Stimulated activated CD8-positive, alpha-beta memory T cell treated with anti-CD3 and anti-CD28 coated beads, Interleukin-4, amount 100 ng/mL, for 1 hour (primary cell): Measurements from ENCODE around the gene TLR4.

Experiments
- DNase-seq, 2 donors: peaks; one replicate each; pipeline ENCODE4 v3.0.0-alpha.2; 2020; ENCODE audit warnings: low read depth in 2 of 2, low spot score in 1 of 2

TLR4 gene

GRCh38 chr9:117744856-117745389 lies 40.7 kb downstream of the TLR4 start:
- DNase-seq, result no peak

DNA sequence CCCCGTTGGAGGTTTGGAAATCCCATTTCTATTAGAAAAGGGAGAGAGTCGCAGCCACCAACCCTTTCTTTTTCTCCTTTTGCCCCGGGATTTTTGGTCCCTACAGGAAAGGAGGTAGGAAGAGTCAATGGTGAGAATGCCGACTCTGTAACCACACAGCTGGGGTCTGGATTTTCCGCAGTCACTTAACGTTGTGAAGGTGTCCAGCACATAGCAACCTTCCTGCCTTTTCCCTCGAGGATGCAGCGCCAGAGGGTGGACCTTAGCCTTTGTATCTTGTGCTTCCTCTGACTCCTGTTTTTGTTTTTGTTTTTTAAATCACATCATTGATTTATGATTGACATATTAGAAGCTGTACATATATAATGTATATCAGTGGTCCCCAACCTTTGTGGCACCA lies 41.4 kb downstream of the TLR4 start:
- no peak for DNase-seq

GRCh38 chr9:117746263-117746662 lies 42.1 kb downstream of the TLR4 start:
- DNase-seq, result no peak

DNA sequence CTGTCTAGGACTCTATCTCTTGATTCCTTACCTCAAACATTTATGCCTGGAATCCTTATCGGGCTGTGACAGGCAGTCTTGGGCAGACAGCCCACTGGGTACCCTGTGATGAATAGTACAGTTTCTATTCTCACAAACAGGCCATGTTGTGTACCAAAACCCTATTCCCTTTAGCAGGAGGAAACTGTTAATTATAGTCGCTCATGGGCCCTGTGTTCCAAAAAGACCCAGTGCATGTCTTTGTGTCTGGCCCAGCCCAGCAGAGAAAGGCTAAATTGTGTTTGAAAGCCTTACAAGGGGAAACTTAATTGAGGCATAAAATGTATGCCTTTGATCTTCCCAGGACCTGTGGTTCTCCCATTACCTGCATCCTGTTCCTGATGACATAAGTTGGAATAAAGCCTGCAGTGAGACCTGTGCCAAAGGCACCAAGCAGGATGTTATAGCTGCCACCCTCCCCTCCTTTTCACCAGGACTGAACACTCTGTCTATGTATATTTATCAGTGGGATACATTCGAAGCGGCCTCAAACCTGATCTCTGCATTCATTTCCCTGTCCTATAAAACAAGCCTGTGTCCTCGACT lies 43.3 kb downstream of the TLR4 start:
- no peak for DNase-seq

GRCh38 chr9:117750401-117750800 lies 46.2 kb downstream of the TLR4 start:
- DNase-seq, result no peak

DNA sequence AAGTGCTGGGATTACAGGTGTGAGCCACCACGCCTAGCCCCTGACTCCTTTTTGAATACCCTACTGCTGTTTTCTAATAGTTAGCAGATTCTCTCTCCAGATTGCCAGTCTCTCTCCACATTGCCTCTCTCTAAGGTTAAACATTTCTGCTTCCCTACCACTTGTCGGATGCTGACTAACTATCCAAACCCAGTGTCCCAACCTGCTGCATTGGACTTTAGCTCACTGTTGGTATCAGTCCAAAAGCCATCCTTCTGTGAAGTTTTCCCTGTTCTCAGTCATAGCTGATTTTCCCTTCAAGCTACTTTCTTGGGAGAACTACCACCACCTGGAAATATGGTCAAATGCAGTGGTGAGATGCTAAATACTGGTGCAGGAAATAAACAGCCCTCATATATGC lies 48.7 kb downstream of the TLR4 start:
- DNase-seq, result no peak

DNA sequence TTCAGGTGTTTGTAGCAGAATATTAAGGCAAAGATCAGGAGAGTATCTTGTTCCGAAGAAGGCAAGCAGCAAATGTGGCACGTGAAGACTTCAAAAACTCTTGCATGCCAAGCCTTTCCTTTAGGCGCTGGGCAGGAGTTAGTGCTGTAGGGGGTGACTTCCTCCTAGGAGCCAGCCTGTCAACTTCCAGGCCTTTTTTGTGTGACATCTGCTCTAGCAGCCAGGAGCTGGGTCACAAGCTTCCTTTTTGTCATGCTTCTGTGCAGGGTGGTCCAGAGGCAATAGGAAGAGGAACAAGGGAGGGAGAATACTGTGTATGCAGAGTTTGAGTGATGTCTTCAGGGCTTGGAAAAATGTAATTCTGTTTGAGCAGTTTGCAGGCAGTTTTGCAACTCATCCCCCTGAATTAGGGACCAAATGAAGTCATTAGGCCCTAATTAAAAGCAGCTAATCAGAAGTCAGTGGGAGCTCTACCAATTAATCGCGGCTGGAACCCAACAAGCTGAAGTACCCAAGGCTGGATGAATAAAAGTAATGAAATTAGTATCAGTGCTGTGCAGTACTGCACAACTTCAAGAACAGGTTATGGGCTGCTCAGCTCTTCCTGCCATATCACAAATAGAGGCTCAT lies 53.5 kb downstream of the TLR4 start:
- DNase-seq, result no peak

DNA sequence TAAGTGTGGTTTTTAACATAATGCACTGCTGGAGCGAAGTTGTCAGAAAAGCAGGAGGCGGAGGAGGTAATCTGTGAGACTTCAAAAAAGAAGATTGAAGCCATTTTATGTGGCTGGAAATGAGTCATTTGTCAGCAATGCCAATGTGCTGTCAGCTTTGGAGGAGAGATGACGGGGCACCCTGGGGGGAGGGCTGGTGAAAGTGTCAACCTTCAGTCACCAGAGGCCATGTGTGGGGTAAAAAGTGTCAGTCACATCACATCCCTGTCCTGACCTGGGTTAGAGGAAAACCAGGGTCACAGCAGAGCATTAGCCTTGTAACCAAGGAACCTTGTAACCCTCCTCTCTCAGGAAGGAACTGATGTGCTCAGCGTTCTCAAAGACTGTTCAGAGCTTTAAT lies 59.1 kb downstream of the TLR4 start:
- no peak for DNase-seq

GRCh38 chr9:117768750-117769395 lies 64.7 kb downstream of the TLR4 start:
- DNase-seq, result no peak

DNA sequence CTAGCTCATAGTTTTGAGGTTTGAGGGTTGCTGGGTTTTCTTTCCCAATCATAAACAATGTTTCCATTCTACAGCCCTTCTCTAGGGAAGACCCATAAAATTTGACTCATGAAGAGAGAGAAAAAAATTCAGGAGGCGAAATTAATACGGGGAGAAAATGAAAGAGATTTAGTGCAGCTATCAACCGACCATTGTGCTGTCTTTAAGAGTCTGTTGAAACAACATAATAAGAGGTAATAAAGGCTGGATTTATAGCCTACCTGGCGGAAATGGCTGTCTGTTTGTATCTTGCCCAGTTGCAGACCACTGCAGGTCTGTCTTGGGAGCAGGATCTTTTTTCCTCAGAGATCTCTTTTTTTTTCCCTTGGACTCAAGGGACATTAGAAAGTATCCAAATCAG lies 66.9 kb downstream of the TLR4 start:
- DNase-seq, result no peak

- DNase-seq, result no peak
These were observed 68.8 kb downstream of the TLR4 start for GRCh38 chr9:117772960-117773359.
